ENCODE measurements around the gene TBX3.

- TF ChIP-seq JUND (IDR thresholded peaks at IDR 0.05) (no peak), POLR2AphosphoS5 (IDR thresholded peaks at IDR 0.05; ENCODE audit: low read depth, low read length) (no peak), CTCF (IDR thresholded peaks at IDR 0.05) (no peak)
Measured at GRCh38 chr12:114678028-114678427, 5.9 kb downstream of the TBX3 start.
